Thymus (tissue), 14 donors: ENCODE results near the gene LCMT2. TPM values are rescaled to one million over a fixed set of nuclear protein-coding genes. Genes with fewer than 3 reads are reported as not detected.

ENCODE experiments used
- DNase-seq, 9 donors: peaks; one replicate each; pipeline ENCODE4 v3.0.0-alpha.2; 2013; ENCODE audit warnings: low spot score in 9 of 9, low read depth in 6 of 9, missing footprints in 1 of 9
- H3K27ac ChIP-seq, 2 donors: one replicate each; pipeline ENCODE4 v1.5.1; 2013; ENCODE audit warnings: control low read depth in 1 of 2, low read depth in 1 of 2, low read length in 1 of 2, mild to moderate bottlenecking in 1 of 2, moderate library complexity in 1 of 2
- H3K27me3 ChIP-seq, 2 donors: one replicate each; pipeline ENCODE4 v1.5.1; 2013; ENCODE audit warnings: low read length in 1 of 2; ENCODE audit not compliant: control insufficient read depth in 2 of 2, insufficient read depth in 1 of 2
- H3K36me3 ChIP-seq, 2 donors: one replicate each; pipeline ENCODE4 v1.5.1; 2013; ENCODE audit warnings: low read length in 1 of 2, mild to moderate bottlenecking in 1 of 2, moderate library complexity in 1 of 2; ENCODE audit not compliant: control insufficient read depth in 2 of 2, insufficient read depth in 2 of 2
- H3K4me1 ChIP-seq, 2 donors: one replicate each; pipeline ENCODE4 v1.5.1; 2013; ENCODE audit warnings: low read length in 2 of 2; ENCODE audit not compliant: control insufficient read depth in 2 of 2, insufficient read depth in 2 of 2
- H3K4me3 ChIP-seq, 2 donors: one replicate each; pipeline ENCODE4 v1.5.1; 2013; ENCODE audit warnings: low read length in 2 of 2, control low read depth in 1 of 2, mild to moderate bottlenecking in 1 of 2
- H3K9me3 ChIP-seq, 2 donors: one replicate each; pipeline ENCODE4 v1.5.1; 2013; ENCODE audit warnings: low read length in 1 of 2, mild to moderate bottlenecking in 1 of 2; ENCODE audit not compliant: control insufficient read depth in 2 of 2, insufficient read depth in 1 of 2
- WGBS: extraction: QIAGEN DNeasy Blood & Tissue Kit; methylation state at CpG from one replicate; pipeline ENCODE4 v1.1.7; 2013; 5-methylcytosine and 5-hydroxymethylcytosine counted together
- long read RNA-seq, 10 donors: transcript quantifications; one replicate each; lab custom pipeline, GENCODE V29; 2026
- polyA plus RNA-seq: library from polyadenylated mRNA; stranded (reverse); fragments of 200-250 nt; gene quantifications from one replicate; pipeline ENCODE4 v1.2.3, GENCODE V29; 2013
- total RNA-seq: library from RNA; stranded (reverse); fragments of 120-200 nt; gene quantifications from one replicate; pipeline ENCODE4 v1.2.4, GENCODE V29; 2013
- donor health status: healthy.

The LCMT2 gene
- 11.3 TPM for total RNA-seq
- polyA plus RNA-seq, result 5.9 TPM
- long read RNA-seq, donor 1, full-length matches to known transcripts, result 1 of 1 reads
- long read RNA-seq, donor 1, partial matches to known transcripts, result 0 of 1 reads
- long read RNA-seq, donor 1, other reads (novel, unspliced or antisense), result 0 of 1 reads
- long read RNA-seq, donor 2, result 0 reads
- long read RNA-seq, donor 3, full-length matches to known transcripts, result 18 of 18 reads
- long read RNA-seq, donor 3, partial matches to known transcripts, result 0 of 18 reads
- long read RNA-seq, donor 3, other reads (novel, unspliced or antisense), result 0 of 18 reads
- long read RNA-seq, donor 4, full-length matches to known transcripts, result 8 of 19 reads
- long read RNA-seq, donor 4, partial matches to known transcripts, result 6 of 19 reads
- long read RNA-seq, donor 4, other reads (novel, unspliced or antisense), result 5 of 19 reads
- long read RNA-seq, donor 5, full-length matches to known transcripts, result 20 of 20 reads
- long read RNA-seq, donor 5, partial matches to known transcripts, result 0 of 20 reads
- long read RNA-seq, donor 5, other reads (novel, unspliced or antisense), result 0 of 20 reads
- long read RNA-seq, donor 6, full-length matches to known transcripts, result 3 of 3 reads
- long read RNA-seq, donor 6, partial matches to known transcripts, result 0 of 3 reads
- long read RNA-seq, donor 6, other reads (novel, unspliced or antisense), result 0 of 3 reads
- long read RNA-seq, donor 7, full-length matches to known transcripts, result 16 of 16 reads
- long read RNA-seq, donor 7, partial matches to known transcripts, result 0 of 16 reads
- long read RNA-seq, donor 7, other reads (novel, unspliced or antisense), result 0 of 16 reads
- long read RNA-seq, donor 8, full-length matches to known transcripts, result 10 of 10 reads
- long read RNA-seq, donor 8, partial matches to known transcripts, result 0 of 10 reads
- long read RNA-seq, donor 8, other reads (novel, unspliced or antisense), result 0 of 10 reads
- long read RNA-seq, donor 9, full-length matches to known transcripts, result 11 of 11 reads
- long read RNA-seq, donor 9, partial matches to known transcripts, result 0 of 11 reads
- long read RNA-seq, donor 9, other reads (novel, unspliced or antisense), result 0 of 11 reads
- long read RNA-seq, donor 10, full-length matches to known transcripts, result 15 of 15 reads
- long read RNA-seq, donor 10, partial matches to known transcripts, result 0 of 15 reads
- long read RNA-seq, donor 10, other reads (novel, unspliced or antisense), result 0 of 15 reads

GRCh38 chr15:43329960-43330779 lies at the start of gene LCMT2:
Gene LCMT2 (minus strand): TSS chr15:43330573. CDS start chr15:43330489, 84 bp downstream.
- peak within 1 kb of the TSS; percentile 97 for H3K27ac ChIP-seq
- H3K4me3 ChIP-seq, result peak within 1 kb of the TSS; percentile 65 to 74
- peak; percentile 88 to 97 (median 92) for DNase-seq
- peaks cover 0 to 7% of the 10 kb centered on the region in 2 donors for H3K9me3 ChIP-seq
- peaks cover 19 to 22% of the 10 kb centered on the region in 2 donors for H3K4me1 ChIP-seq
- WGBS, result under 1% methylated on average over 86 of the region's 86 CpGs
- H3K36me3 ChIP-seq, result peaks cover 0 to 2% of the 10 kb centered on the region in 2 donors
- H3K27me3 ChIP-seq, result peaks cover 0 to 3% of the 10 kb centered on the region in 2 donors

- Histone ChIP-seq H3K4me1 (no peaks in the 10 kb centered on the region), H3K27me3 (no peaks in the 10 kb centered on the region), H3K36me3 (peaks cover 24 to 29% of the 10 kb centered on the region in 2 donors), H3K27ac (no peak overlapping the region), H3K4me3 (no peak overlapping the region), H3K9me3 (no peaks in the 10 kb centered on the region)
- DNase-seq, result no peak
Measured at GRCh38 chr15:43378601-43379000, 48.2 kb upstream of the LCMT2 start.

- DNase-seq, result peak in 7 of 9 donors; percentile 7 to 60 (median 22)
- WGBS, result 89% methylated on average over 13 of the region's 13 CpGs
- no peak overlapping the region for H3K27ac ChIP-seq
Measured at GRCh38 chr15:43376017-43376705, 45.8 kb upstream of the LCMT2 start.

GRCh38 chr15:43370975-43371974 lies 40.9 kb upstream of the LCMT2 start, which contains the start of the genes TUBGCP4 and ZSCAN29:
Gene TUBGCP4 (plus strand): TSS chr15:43371101. CDS start chr15:43371355, 254 bp downstream.
Gene ZSCAN29 (minus strand): TSS chr15:43371043. CDS start chr15:43369913, 1,130 bp downstream.
- Histone ChIP-seq H3K27ac (peak within 1 kb of the TSS; percentile 11 to 27), H3K4me3 (peak within 1 kb of the TSS; percentile 71 to 85), H3K36me3 (peaks cover 11 to 12% of the 10 kb centered on the region in 2 donors), H3K27me3 (no peaks in the 10 kb centered on the region), H3K4me1 (peaks cover 20 to 23% of the 10 kb centered on the region in 2 donors), H3K9me3 (no peaks in the 10 kb centered on the region)
- DNase-seq, result peak in 8 of 9 donors; percentile 34 to 82 (median 58)
- 2% methylated on average over 66 of the region's 66 CpGs for WGBS

More at GRCh38 chr15:43376017-43376705, 45.8 kb upstream of the LCMT2 start:
- H3K27me3 ChIP-seq, result no peaks in the 10 kb centered on the region
- H3K9me3 ChIP-seq, result no peaks in the 10 kb centered on the region
- H3K4me3 ChIP-seq, result no peak overlapping the region
- H3K4me1 ChIP-seq, result peaks cover 4 to 6% of the 10 kb centered on the region in 2 donors
- peaks cover 12 to 16% of the 10 kb centered on the region in 2 donors for H3K36me3 ChIP-seq

GRCh38 chr15:43370310-43370974 lies 40.1 kb upstream of the LCMT2 start:
- Histone ChIP-seq H3K27ac (peak overlapping the region; percentile 9 to 10), H3K27me3 (no peaks in the 10 kb centered on the region), H3K4me3 (peak overlapping the region; percentile 71 to 85), H3K36me3 (peaks cover 16 to 17% of the 10 kb centered on the region in 2 donors), H3K4me1 (peaks cover 20 to 23% of the 10 kb centered on the region in 2 donors), H3K9me3 (no peaks in the 10 kb centered on the region)
- DNase-seq, result peak in 4 of 9 donors; percentile 6 to 23 (median 12)
- 2% methylated on average over 45 of the region's 45 CpGs for WGBS

- no peak for DNase-seq
- Histone ChIP-seq H3K36me3 (peaks cover 42 to 70% of the 10 kb centered on the region in 2 donors), H3K27me3 (no peaks in the 10 kb centered on the region), H3K9me3 (peaks cover 8 to 26% of the 10 kb centered on the region in 2 donors), H3K4me3 (no peak overlapping the region), H3K4me1 (no peaks in the 10 kb centered on the region), H3K27ac (no peak overlapping the region)
- 98% methylated on average over 7 of the region's 7 CpGs for WGBS
Measured at GRCh38 chr15:43361313-43361903, 31.0 kb upstream of the LCMT2 start.
